Bladder microvascular endothelial cell (primary cell): ENCODE data around the gene PGM2L1. TPM values are rescaled to one million over a fixed set of nuclear protein-coding genes. Genes with fewer than 3 reads are reported as not detected.

Experiments
- total RNA-seq: library from RNA; depleted of rRNA; stranded (reverse); fragments of >200 nt; gene quantifications from 2 replicates; pipeline ENCODE4 v1.2.3, GENCODE V29; 2014

The PGM2L1 gene
- 14.4 and 47.4 TPM in 2 replicates for total RNA-seq

GRCh38 chr11:74398244-74399159, at the start of gene PGM2L1:
Gene PGM2L1 (minus strand): TSS chr11:74398433. CDS start chr11:74398161, 272 bp downstream.

GRCh38 chr11:74311352-74311926, 86.8 kb downstream of the PGM2L1 start, which contains the start of gene P4HA3:
Gene P4HA3 (minus strand): TSS chr11:74311640. CDS start chr11:74311611, 29 bp downstream.

Other genes starting within 250 kb of the PGM2L1 start
- gene C2CD3, start 227.4 kb downstream of the PGM2L1 start, total RNA-seq: 6.0 and 15.9 TPM in 2 replicates
- gene PPME1, start 227.1 kb downstream of the PGM2L1 start, total RNA-seq: 11.3 and 34.4 TPM in 2 replicates
- gene P4HA3, start 86.8 kb downstream of the PGM2L1 start, total RNA-seq: 14.7 and 31.0 TPM in 2 replicates
- gene KCNE3, start 69.1 kb upstream of the PGM2L1 start, total RNA-seq: 1.1 and 1.8 TPM in 2 replicates
- gene LIPT2, start 95.3 kb upstream of the PGM2L1 start, total RNA-seq: 2.0 and 3.4 TPM in 2 replicates
- 11.8 and 13.7 TPM in 2 replicates for gene POLD3, start 194.1 kb upstream of the PGM2L1 start, total RNA-seq